Measurements from ENCODE around the gene PADI6.

GRCh38 chr1:17414022-17414421 lies 42.0 kb downstream of the PADI6 start:
- TF ChIP-seq, protein P1, sequence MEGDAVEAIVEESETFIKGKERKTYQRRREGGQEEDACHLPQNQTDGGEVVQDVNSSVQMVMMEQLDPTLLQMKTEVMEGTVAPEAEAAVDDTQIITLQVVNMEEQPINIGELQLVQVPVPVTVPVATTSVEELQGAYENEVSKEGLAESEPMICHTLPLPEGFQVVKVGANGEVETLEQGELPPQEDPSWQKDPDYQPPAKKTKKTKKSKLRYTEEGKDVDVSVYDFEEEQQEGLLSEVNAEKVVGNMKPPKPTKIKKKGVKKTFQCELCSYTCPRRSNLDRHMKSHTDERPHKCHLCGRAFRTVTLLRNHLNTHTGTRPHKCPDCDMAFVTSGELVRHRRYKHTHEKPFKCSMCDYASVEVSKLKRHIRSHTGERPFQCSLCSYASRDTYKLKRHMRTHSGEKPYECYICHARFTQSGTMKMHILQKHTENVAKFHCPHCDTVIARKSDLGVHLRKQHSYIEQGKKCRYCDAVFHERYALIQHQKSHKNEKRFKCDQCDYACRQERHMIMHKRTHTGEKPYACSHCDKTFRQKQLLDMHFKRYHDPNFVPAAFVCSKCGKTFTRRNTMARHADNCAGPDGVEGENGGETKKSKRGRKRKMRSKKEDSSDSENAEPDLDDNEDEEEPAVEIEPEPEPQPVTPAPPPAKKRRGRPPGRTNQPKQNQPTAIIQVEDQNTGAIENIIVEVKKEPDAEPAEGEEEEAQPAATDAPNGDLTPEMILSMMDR (IDR thresholded peaks at IDR 0.05; ENCODE audit: low read depth, low read length, poor library complexity, severe bottlenecking), result no peak
- TF ChIP-seq EZH2phosphoT487 (IDR thresholded peaks at IDR 0.05; ENCODE audit: borderline replicate concordance, low read length), result no peak
